AG09309 (cell line): Measurements from ENCODE around the gene TELO2.
"Not testable (repeated sequence)": the region's sequence is repeated elsewhere in the genome, so short reads cannot be mapped to it uniquely, and the experiment has no call there.

Experiments used
- DNase-seq: peaks from one replicate; pipeline ENCODE4 v3.0.0-alpha.2; 2010; ENCODE audit warnings: low read depth
- H3K4me3 ChIP-seq: 2 replicates; pipeline ENCODE4 v1.5.1; 2011; ENCODE audit warnings: mild to moderate bottlenecking, low read depth, low read length, moderate library complexity; ENCODE audit not compliant: control insufficient read depth
- TF ChIP-seq, protein P1 (sequence below): IDR thresholded peaks from 2 replicates; pipeline ENCODE4 v1.5.1; 2011; ENCODE audit warnings: mild to moderate bottlenecking, low read depth, low read length, inconsistent platforms; ENCODE audit not compliant: insufficient read depth, control insufficient read depth; ENCODE audit errors: missing control alignments

The TELO2 gene

GRCh38 chr16:1475552-1476114 is 17.5 kb upstream of the TELO2 start:
- DNase-seq: no peak
- TF ChIP-seq, protein P1, sequence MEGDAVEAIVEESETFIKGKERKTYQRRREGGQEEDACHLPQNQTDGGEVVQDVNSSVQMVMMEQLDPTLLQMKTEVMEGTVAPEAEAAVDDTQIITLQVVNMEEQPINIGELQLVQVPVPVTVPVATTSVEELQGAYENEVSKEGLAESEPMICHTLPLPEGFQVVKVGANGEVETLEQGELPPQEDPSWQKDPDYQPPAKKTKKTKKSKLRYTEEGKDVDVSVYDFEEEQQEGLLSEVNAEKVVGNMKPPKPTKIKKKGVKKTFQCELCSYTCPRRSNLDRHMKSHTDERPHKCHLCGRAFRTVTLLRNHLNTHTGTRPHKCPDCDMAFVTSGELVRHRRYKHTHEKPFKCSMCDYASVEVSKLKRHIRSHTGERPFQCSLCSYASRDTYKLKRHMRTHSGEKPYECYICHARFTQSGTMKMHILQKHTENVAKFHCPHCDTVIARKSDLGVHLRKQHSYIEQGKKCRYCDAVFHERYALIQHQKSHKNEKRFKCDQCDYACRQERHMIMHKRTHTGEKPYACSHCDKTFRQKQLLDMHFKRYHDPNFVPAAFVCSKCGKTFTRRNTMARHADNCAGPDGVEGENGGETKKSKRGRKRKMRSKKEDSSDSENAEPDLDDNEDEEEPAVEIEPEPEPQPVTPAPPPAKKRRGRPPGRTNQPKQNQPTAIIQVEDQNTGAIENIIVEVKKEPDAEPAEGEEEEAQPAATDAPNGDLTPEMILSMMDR: no peak

DNA sequence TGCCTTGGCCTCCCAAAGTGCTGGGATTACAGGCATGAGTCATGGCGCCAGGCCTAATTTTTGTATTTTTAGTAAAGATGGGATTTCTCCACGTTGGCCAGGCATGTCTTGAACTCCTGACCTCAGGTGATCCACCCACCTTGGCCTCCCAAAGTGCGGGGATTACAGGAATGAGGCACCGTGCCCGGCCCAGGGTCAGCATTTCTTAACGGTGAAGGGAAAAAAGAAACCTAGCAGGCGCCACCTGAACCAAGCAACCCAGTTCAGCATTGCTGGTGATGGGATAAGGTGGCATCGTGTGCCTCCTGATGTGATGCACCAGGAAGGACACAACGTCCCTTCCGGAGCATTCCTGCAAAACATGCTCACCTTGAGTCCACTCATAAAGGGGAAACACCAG is 16.1 kb upstream of the TELO2 start:
- TF ChIP-seq, protein P1: no peak
- DNase-seq: no peak
- H3K4me3 ChIP-seq: no peak overlapping the region

More at GRCh38 chr16:1475552-1476114, 17.5 kb upstream of the TELO2 start:
- peak overlapping the region; percentile 78 for H3K4me3 ChIP-seq

GRCh38 chr16:1478937-1479336 is 14.2 kb upstream of the TELO2 start:
- not testable (repeated sequence) for H3K4me3 ChIP-seq, DNase-seq

GRCh38 chr16:1481906-1482835 is 11.0 kb upstream of the TELO2 start:
- TF ChIP-seq, protein P1: no peak
- no peak overlapping the region for H3K4me3 ChIP-seq
- DNase-seq: no peak

- TF ChIP-seq, protein P1: no peak
- no peak for DNase-seq
- no peak overlapping the region for H3K4me3 ChIP-seq
Observed at GRCh38 chr16:1485847-1486496, 7.2 kb upstream of the TELO2 start.

DNA sequence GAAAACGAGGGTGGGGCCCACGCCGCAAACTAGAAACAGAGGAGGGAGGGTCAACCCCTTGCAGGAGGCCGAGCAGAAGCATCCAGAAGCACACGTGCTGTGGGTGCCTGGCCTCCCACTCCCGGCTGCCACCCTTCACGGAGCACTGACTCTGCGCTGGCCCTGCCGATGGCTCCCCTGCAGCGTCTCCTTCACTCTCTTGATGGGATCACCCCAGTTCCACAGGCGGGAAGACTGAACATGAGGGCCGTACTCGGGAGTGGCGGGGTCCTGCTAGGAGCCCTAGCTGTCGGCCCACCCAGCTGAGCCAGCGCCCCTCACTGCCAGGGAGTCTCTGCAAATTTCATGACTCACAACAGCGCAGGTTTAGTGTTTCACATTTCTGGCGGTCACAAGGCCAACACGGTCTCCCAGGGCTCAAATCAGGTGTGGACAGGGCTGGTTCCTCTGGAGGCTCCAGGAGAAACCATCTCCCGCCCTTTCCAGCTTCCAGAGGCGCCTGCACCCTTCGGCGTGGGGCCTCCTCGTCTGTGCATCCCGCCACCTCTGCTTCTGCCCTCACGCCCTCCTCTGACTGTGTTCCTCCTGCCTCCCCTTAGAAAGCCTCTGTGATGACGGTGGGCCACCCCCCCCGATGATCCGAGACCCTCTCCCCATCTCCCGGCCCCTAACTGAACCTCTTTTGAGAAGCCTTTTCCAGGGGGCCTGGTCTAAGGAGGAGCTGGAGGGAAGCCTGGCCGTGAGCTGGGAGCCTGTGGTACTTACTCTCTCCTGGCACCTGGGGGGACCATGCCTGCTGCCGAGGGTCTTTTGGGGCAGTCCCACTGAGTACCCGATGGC is 6.4 kb upstream of the TELO2 start:
- no peak overlapping the region for H3K4me3 ChIP-seq
- TF ChIP-seq, protein P1: no peak

More for the DNA sequence above, 6.4 kb upstream of the TELO2 start:
- DNase-seq: no peak
